22Rv1 (cell line): ENCODE measurements around the gene GPR176.

ENCODE experiments used
- CTCF ChIP-seq: fragments of 450-650 bp; IDR thresholded peaks from 2 replicates; pipeline ENCODE4 v1.5.1; 2017; ENCODE audit warnings: mild to moderate bottlenecking
- ZFX ChIP-seq: fragments of 450-650 bp; IDR thresholded peaks from 2 replicates; pipeline ENCODE4 v1.6.1; 2017; ENCODE audit warnings: antibody characterized with exemption, borderline replicate concordance

GRCh38 chr15:39961051-39961450, 41.0 kb upstream of the GPR176 start:
- TF ChIP-seq CTCF (no peak), ZFX (no peak)
